ENCODE measurements around the gene PTPRCAP. TPM values are rescaled to one million over a fixed set of nuclear protein-coding genes. Genes with fewer than 3 reads are reported as not detected.

The PTPRCAP gene
- total and polyA plus RNA-seq, 9 of the 15 experiments (the other 6 are each of a cell fraction or from before 2014, with no cell fraction given) = 0.22 to 2.0 (median 1.1) TPM; not detected in 4

- CTCF ChIA-PET (ENCODE audit: low intra/inter-chr PET ratio) = no interaction called here
- Histone ChIP-seq H3K4me1 (replicated peaks in 1 of 2; ENCODE audit: control insufficient read depth in 2 of 2, insufficient read depth in 2 of 2, low read length in 2 of 2) (peaks cover 7 to 56% of the 10 kb centered on the region in 2 experiments; a peak in 4 of 5 replicates), H3K36me3 (ENCODE audit: control insufficient read depth, insufficient read depth, low read length) (peaks cover 13% of the 10 kb centered on the region; the same call in 2 of the 3 replicates), H3K27me3 (ENCODE audit: control insufficient read depth in 2 of 2, insufficient read depth in 2 of 2, low read length in 2 of 2) (no peaks in the 10 kb centered on the region), H3K4me3 (no peak overlapping the region), H3K4me2 (ENCODE audit: insufficient read depth, low read length) (no peak overlapping the region), H2AFZ (ENCODE audit: low read depth, low read length) (no peak overlapping the region), H4K20me1 (replicated peaks; ENCODE audit: control insufficient read depth, insufficient read depth, low read length) (no peaks in the 10 kb centered on the region; the same call in 1 of the 2 replicates), H3K9ac (ENCODE audit: insufficient read depth in 1 of 2, low read depth in 2 of 2, low read length in 2 of 2) (peak overlapping the region in 1 of 2 experiments; percentile 11; a peak in 1 of 4 replicates), H3K9me1 (ENCODE audit: control insufficient read depth, insufficient read depth, low read length) (peaks cover 3% of the 10 kb centered on the region), H3K27ac (ENCODE audit: extremely low read depth, low read depth, low read length) (no peak overlapping the region), H3K9me3 (replicated peaks; ENCODE audit: control insufficient read depth, insufficient read depth, low read depth, low read length) (no peaks in the 10 kb centered on the region), H3K79me2 (ENCODE audit: control insufficient read depth, insufficient read depth, low read length) (peaks cover 25% of the 10 kb centered on the region)
- WGBS (ENCODE audit: insufficient coverage, low coverage, missing lambda C conversion rate) = 56% methylated on average over 4 of the region's 6 CpGs
- intact Hi-C loops (cut with micrococcal nuclease) (no loop called here), in situ Hi-C loops (cut with MboI) (no loop called here)
- DNase-seq (ENCODE audit: extremely low read depth in 1 of 4, low spot score in 3 of 4) (peak; percentile 57 to 77 (median 65)), ATAC-seq (peak; percentile 76), FAIRE-seq (peak; percentile 87)
- POLR2A ChIA-PET = interaction anchor here (0.5 to 0.8 kb wide), 4 partner anchors 8 to 414 kb away, joined by 3 to 4 read pairs (median 4); no protein-coding TSS in a partner anchor
- no TSS peak for BruUV-seq (replicated peaks)
- TF ChIP-seq XRCC5 (IDR thresholded peaks at IDR 0.05; ENCODE audit: low read depth, low read length) = 0 out of 2 replicates have a peak, but pooled peaks have one; percentile 47
- TF ChIP-seq YY1 (IDR thresholded peaks at IDR 0.05; ENCODE audit: borderline replicate concordance in 1 of 3, control insufficient read depth in 1 of 3, extremely low read depth in 1 of 3, insufficient read depth in 3 of 3, insufficient read length in 1 of 3, insufficient replicate concordance in 2 of 3, low read depth in 1 of 3, low read length in 2 of 3) = peak in 2 of 3 experiments; percentile 12 to 43
- peak; percentile 46 to 71 for TF ChIP-seq RAD21 (CRISPR knock-in tag; conservative IDR thresholded peaks at IDR 0.05 in 1 of 2, IDR thresholded peaks at IDR 0.05 in 1 of 2)
- TF ChIP-seq RCOR1 (IDR thresholded peaks at IDR 0.05; ENCODE audit: borderline replicate concordance in 1 of 2, low read depth in 2 of 2, low read length in 2 of 2) = 0 out of 4 replicates have a peak, but pooled peaks of 1 of the 2 experiments have one; percentile 29
- no peak for TF ChIP-seq CREB1 (IDR thresholded peaks at IDR 0.05)
- TF ChIP-seq CREB1 (CRISPR knock-in tag; IDR thresholded peaks at IDR 0.05) = peak; percentile 25; the same call in 1 of the 2 replicates
- 0 out of 4 replicates have a peak, but pooled peaks of 1 of the 2 experiments have one; percentile 22 for TF ChIP-seq HDAC1 (IDR thresholded peaks at IDR 0.05)
- peak; percentile 67; the same call in 1 of the 2 replicates for TF ChIP-seq ZNF764 (CRISPR knock-in tag; IDR thresholded peaks at IDR 0.05; ENCODE audit: low read depth)
- TF ChIP-seq ZBTB8A (IDR thresholded peaks at IDR 0.05; ENCODE audit: partially characterized antibody) = no peak
- TF ChIP-seq TFAP4 (CRISPR knock-in tag; IDR thresholded peaks at IDR 0.05; ENCODE audit: borderline replicate concordance) = peak; percentile 50; the same call in 1 of the 2 replicates
- TF ChIP-seq, protein P1, sequence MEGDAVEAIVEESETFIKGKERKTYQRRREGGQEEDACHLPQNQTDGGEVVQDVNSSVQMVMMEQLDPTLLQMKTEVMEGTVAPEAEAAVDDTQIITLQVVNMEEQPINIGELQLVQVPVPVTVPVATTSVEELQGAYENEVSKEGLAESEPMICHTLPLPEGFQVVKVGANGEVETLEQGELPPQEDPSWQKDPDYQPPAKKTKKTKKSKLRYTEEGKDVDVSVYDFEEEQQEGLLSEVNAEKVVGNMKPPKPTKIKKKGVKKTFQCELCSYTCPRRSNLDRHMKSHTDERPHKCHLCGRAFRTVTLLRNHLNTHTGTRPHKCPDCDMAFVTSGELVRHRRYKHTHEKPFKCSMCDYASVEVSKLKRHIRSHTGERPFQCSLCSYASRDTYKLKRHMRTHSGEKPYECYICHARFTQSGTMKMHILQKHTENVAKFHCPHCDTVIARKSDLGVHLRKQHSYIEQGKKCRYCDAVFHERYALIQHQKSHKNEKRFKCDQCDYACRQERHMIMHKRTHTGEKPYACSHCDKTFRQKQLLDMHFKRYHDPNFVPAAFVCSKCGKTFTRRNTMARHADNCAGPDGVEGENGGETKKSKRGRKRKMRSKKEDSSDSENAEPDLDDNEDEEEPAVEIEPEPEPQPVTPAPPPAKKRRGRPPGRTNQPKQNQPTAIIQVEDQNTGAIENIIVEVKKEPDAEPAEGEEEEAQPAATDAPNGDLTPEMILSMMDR (IDR thresholded peaks at IDR 0.05 in 2 of 3, conservative IDR thresholded peaks at IDR 0.05 in 1 of 3; ENCODE audit: insufficient read depth in 2 of 3, low read depth in 1 of 3, low read length in 3 of 3) = peak; percentile 71 to 86 (median 78)
- TF ChIP-seq KDM5B (IDR thresholded peaks at IDR 0.05; ENCODE audit: insufficient replicate concordance, low read depth, low read length) = peak; percentile 24
Measured at GRCh38 chr11:67389477-67389876, 48.0 kb downstream of the PTPRCAP start.
